Middle frontal gyrus (tissue), 1 donor: ENCODE data around the gene CHAD.
"Not testable (repeated sequence)": the region's sequence is repeated elsewhere in the genome, so short reads cannot be mapped to it uniquely, and the experiment has no call there.

ENCODE experiments used
- DNase-seq: peaks from one replicate; pipeline ENCODE4 v3.0.0-alpha.2; 2015; ENCODE audit warnings: low spot score; ENCODE audit errors: extremely low spot score

CHAD gene

GRCh38 chr17:50429793-50430192 is 38.9 kb downstream of the CHAD start:
- DNase-seq = no peak

- no peak for DNase-seq
Measured at GRCh38 chr17:50428831-50429424, 39.8 kb downstream of the CHAD start.

GRCh38 chr17:50428126-50428525 is 40.6 kb downstream of the CHAD start:
- DNase-seq = not testable (repeated sequence)

GRCh38 chr17:50426814-50427787 is 41.6 kb downstream of the CHAD start:
- no peak for DNase-seq

DNA sequence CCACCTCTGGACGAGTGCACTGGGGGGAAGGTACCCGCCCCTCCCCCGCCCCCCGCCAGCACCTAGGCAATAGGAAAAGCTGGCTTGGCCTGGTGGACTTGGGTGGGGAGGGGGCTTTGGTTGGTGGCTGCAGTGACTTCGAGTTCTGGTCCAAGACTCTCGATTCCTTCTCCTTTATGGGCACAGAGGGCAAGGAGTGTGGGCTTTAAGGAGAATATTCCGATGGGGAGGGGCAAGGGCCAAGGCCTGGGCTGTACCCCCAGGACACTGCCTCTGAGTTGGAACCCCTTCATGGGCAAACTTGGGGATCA is 42.3 kb downstream of the CHAD start:
- no peak for DNase-seq

DNA sequence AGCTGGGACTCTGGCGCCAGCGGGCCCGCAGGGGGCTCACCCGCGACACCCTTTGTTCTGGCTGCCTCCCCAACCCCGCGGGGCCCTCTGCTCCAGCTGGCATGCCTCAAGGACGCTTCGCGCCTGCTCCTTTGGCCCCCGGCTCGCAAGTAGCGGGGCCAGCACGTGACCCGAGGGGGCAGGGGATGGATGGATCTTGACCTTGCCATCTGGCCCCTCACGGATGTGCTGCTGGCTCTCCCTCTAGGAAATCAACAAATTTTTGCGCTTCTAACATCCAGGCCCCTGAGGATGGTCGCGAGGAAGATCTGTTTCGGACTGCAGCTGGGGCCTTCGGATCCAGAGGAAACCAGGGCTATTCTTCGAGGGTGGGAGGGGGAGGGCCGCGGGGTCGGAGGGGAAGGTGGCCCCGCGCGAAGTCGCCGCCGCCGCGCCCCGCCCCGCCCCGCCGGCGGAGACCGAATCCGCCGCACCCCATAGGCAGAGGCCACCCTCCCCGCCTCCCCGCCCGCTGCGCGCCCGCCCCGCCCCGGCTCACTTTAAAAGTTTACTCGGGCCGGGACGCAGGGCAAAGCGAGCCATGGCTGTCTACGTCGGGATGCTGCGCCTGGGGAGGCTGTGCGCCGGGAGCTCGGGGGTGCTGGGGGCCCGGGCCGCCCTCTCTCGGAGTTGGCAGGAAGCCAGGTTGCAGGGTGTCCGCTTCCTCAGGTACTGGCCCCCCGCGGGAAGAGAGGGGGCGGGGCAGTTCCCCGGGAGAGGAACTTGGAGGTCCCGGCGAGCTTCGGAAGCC is 42.8 kb downstream of the CHAD start, which contains the start of gene ACSF2:
Gene ACSF2 (plus strand): TSS at position 537 of the 790 bp plus-strand sequence. CDS start 44 bp downstream, at position 581.
- DNase-seq = no peak

DNA sequence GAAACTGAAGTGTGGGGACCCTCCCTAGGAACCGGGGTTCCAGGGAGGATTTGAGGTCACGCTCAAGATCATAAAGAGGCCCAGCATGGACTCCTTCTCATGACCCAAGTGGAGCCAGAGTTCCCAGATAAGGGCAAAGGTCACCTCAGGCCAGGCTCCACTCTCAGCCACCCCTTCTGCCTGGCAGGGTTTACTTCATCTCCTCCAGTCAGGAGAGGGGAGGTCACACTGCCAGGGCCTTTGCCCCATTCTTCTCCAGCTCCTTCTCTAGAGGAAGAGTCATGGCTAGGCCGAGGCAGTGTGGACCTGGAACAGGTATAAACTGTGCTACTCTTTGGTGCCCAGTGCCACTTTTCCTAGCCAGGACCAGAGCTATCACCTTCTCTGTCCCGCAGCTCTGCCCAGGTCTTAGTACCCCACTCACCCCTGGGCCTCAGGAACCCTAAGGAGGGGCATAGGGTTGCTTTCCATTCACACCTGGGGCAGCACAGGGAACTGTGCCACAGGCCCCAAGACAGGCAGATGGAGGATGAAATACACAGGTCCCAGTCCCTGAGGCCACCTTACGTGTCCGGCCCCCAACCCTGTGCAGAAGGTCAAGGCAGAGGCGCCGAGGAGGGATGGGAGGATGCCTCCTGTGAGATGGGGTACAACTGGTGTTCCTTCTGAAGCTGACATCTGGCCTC is 43.5 kb downstream of the CHAD start:
- DNase-seq = no peak

- no peak for DNase-seq
Measured at GRCh38 chr17:50424246-50424995, 44.3 kb downstream of the CHAD start.

GRCh38 chr17:50423553-50424159 is 45.0 kb downstream of the CHAD start:
- DNase-seq = no peak

GRCh38 chr17:50422738-50423137 is 45.9 kb downstream of the CHAD start:
- no peak for DNase-seq

DNA sequence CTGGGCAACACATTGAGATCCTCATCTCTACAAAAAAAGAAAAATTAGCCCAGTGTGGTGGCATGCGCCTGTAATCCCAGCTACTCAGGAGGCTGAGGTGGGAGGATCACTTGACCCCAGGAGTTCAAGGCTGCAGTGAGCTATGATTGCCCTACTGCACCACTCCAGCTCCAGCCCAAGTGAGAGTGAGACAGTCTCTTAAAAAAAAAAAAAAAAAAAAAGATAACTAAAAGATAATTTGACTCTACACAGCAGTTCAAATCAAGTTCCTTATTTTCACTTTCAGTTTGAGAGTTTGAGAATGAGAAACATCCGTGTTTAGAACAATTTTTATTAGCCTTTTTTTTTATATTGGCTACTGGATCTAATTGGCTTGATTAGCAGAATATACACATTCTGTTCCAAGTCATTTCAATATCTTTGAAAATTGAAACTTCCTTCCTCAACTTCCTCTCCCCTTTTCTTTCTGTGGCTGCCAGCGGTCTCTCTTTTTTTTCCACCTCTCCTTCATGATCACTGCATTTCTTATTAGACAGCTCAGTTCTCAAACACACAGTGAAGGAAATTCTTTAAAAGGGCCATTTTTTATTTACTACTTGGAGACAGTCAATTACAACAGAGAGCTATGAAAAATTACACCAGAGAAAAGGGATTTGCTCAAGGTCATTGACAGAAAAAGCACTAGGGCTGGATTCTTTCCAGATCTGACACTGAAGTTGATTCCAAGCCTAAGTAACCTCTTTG is 47.2 kb downstream of the CHAD start:
- no peak for DNase-seq

DNA sequence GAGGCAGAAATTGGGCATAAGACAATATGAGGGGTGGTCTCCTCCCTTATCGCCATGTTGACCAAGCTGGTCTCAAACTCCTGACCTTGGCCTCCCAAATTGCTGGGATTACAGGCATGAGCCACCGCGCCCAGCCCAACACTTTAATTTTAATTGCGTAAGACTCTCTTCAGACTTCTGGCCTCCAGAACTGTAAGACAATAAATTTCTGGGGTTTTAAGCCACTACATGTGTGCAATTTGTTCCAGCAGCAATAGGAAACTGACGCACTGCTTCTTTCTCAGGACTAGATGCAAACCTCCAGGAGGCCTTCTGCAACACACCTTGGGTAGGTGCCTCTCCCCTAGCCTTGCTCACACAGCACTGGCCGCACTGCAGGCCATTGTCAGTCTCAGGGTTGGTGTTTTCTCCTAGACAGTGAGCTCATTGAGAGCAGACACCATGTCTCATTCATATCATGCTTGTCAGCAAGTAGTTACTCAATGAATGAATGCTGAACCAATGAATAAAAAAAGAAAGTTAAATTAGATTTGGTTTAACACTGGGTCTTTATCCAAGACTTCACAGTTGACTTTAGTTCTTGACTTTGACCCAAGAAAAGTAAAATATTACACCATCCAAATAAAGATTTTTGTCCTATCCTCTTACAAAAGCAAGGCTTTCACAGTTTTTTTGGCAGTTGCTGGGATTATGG is 48.1 kb downstream of the CHAD start:
- DNase-seq = no peak

- not testable (repeated sequence) for DNase-seq
Measured at GRCh38 chr17:50419577-50419976, 49.1 kb downstream of the CHAD start.

- DNase-seq = no peak
Measured at GRCh38 chr17:50414808-50415207, 53.9 kb downstream of the CHAD start.
